WI38 (cell line): ENCODE results near the gene BTBD3.

Experiments
- H3K4me3 ChIP-seq: 2 replicates; pipeline ENCODE4 v1.5.1; 2011; ENCODE audit warnings: low read depth, mild to moderate bottlenecking, control low read depth, low read length
- CTCF ChIP-seq: IDR thresholded peaks from 2 replicates; pipeline ENCODE4 v1.5.1; 2012; ENCODE audit warnings: low read depth, mild to moderate bottlenecking, control low read depth, low read length

The BTBD3 gene

DNA sequence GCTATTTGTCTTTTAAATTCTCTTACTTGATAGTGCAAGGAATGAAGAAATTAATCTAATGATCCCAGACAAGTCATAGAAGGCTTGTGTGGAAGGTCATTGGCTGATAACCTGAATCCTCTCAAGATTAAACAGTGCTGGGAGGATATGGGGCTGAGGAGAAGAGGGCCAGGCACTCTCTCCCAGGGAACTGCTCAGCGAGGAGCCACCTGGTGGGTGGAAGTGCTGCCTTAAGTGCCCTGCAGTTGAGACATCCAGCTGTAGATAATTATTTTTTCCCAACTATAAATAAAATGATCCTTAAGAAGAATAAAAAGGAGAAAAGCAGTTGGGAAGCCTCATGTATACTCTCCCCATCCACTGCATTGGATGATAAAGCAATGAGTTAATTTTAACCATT lies 47.9 kb downstream of the BTBD3 start:
- H3K4me3 ChIP-seq: no peak overlapping the region
- TF ChIP-seq CTCF: no peak

DNA sequence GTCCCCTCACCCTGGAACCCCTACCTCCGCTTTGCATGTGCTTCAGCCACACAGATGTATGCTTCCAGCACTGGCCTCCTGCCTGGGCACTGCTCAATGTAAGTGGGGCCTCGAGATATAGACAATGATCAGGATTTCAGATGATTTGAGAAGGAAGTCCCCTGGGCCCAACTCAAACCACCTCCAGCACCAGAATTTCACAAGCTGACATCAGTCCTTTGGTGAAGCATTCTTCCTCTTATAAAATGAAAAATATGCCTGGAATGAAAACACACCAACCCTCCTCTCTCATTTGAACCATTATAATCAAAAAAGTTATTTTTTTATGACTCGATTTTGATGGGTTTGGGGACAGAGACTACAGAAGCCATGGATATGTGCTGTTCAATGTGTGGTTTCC lies 48.5 kb downstream of the BTBD3 start:
- no peak for TF ChIP-seq CTCF
- no peak overlapping the region for H3K4me3 ChIP-seq

DNA sequence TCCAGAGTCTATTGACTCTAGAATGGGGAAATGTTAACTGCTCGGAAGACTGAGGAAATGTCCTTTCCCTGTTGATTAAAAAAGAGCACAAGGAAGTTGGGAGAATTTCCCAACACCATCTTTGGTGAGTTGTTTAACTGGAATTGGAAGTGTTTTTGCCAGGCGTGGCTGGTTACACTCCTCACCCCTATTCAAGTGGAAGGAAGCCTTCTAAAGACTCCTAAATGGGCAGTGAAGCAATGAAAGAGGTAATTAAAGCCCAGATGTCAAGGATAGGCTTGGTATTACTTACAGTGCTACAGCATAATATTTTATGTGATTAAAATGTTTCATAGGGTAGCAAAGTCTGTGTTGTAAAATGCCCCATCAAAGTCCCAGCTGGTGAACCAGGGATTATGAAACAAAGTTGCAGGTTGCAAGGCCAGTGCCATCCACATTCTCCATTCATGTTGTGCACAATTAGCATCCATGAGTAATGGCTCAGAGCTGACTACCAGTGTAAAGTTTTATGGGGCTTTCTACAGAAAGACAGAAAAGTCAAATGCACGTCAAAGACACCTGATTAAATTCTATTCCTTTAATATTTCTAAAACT lies 52.6 kb downstream of the BTBD3 start:
- TF ChIP-seq CTCF: no peak
- H3K4me3 ChIP-seq: no peak overlapping the region

- TF ChIP-seq CTCF: no peak
- no peak overlapping the region for H3K4me3 ChIP-seq
Observed at GRCh38 chr20:11972478-11972877, 54.8 kb downstream of the BTBD3 start.
